GM19193 (cell line): ENCODE measurements around the gene ARHGEF10L.

ENCODE experiments used
- POLR2A ChIP-seq: IDR thresholded peaks from 4 replicates; pipeline ENCODE4 v1.6.1; 2011; ENCODE audit not compliant: insufficient read depth, insufficient read length; ENCODE audit errors: extremely low read depth

ARHGEF10L gene

GRCh38 chr1:17599954-17600300, 60.4 kb downstream of the ARHGEF10L start:
- TF ChIP-seq POLR2A, result no peak

GRCh38 chr1:17600321-17600720, 60.8 kb downstream of the ARHGEF10L start:
- TF ChIP-seq POLR2A, result no peak

- TF ChIP-seq POLR2A, result no peak
These were observed 62.3 kb downstream of the ARHGEF10L start for GRCh38 chr1:17601643-17602382.

- no peak for TF ChIP-seq POLR2A
These were observed 63.8 kb downstream of the ARHGEF10L start for GRCh38 chr1:17603091-17603841.

GRCh38 chr1:17605582-17606344, 66.3 kb downstream of the ARHGEF10L start:
- no peak for TF ChIP-seq POLR2A

- no peak for TF ChIP-seq POLR2A
These were observed 67.4 kb downstream of the ARHGEF10L start for GRCh38 chr1:17606826-17607440.

- TF ChIP-seq POLR2A, result no peak
These were observed 68.4 kb downstream of the ARHGEF10L start for GRCh38 chr1:17607644-17608581.

GRCh38 chr1:17609529-17609928, 70.0 kb downstream of the ARHGEF10L start:
- no peak for TF ChIP-seq POLR2A

- TF ChIP-seq POLR2A, result no peak
These were observed 70.6 kb downstream of the ARHGEF10L start for GRCh38 chr1:17610085-17610484.

GRCh38 chr1:17610713-17611112, 71.2 kb downstream of the ARHGEF10L start:
- no peak for TF ChIP-seq POLR2A

GRCh38 chr1:17611991-17612390, 72.5 kb downstream of the ARHGEF10L start:
- no peak for TF ChIP-seq POLR2A

GRCh38 chr1:17612831-17613230, 73.3 kb downstream of the ARHGEF10L start:
- TF ChIP-seq POLR2A, result no peak

- no peak for TF ChIP-seq POLR2A
These were observed 75.1 kb downstream of the ARHGEF10L start for GRCh38 chr1:17614586-17614985.

GRCh38 chr1:17615157-17615556, 75.7 kb downstream of the ARHGEF10L start:
- no peak for TF ChIP-seq POLR2A
